GM20000 (cell line): ENCODE measurements around the gene OR52B4.
"Not testable (repeated sequence)": the region's sequence is repeated elsewhere in the genome, so short reads cannot be mapped to it uniquely, and the experiment has no call there.

ENCODE experiments used
- DNase-seq: peaks from one replicate; pipeline ENCODE4 v3.0.0; 2012; ENCODE audit warnings: low spot score
- CTCF ChIP-seq: IDR thresholded peaks from 2 replicates; pipeline ENCODE4 v1.5.1; 2012; ENCODE audit warnings: mild to moderate bottlenecking, control low read depth; ENCODE audit errors: extremely low read depth, missing control alignments

Gene OR52B4

GRCh38 chr11:4368286-4368685 lies at the start of gene OR52B4:
OR52B4 (minus strand) TSS chr11:4368386; CDS start chr11:4368295, 91 bp downstream.
- TF ChIP-seq CTCF, result no peak
- no peak for DNase-seq

GRCh38 chr11:4416816-4417215 lies 48.6 kb upstream of the OR52B4 start:
- no peak for TF ChIP-seq CTCF
- no peak for DNase-seq

- DNase-seq, result no peak
- no peak for TF ChIP-seq CTCF
Measured at GRCh38 chr11:4416306-4416705, 48.1 kb upstream of the OR52B4 start.

- not testable (repeated sequence) for DNase-seq
Measured at GRCh38 chr11:4406206-4406605, 38.0 kb upstream of the OR52B4 start.

- no peak for TF ChIP-seq CTCF
- no peak for DNase-seq
Measured at GRCh38 chr11:4393858-4394223, 25.7 kb upstream of the OR52B4 start.

GRCh38 chr11:4393209-4393857 lies 25.1 kb upstream of the OR52B4 start, which contains the start of gene TRIM21:
TRIM21 (minus strand) TSS chr11:4393702; CDS start chr11:4390409, 3,293 bp downstream.
- no peak for TF ChIP-seq CTCF
- peak; percentile 82 for DNase-seq

GRCh38 chr11:4388221-4388620 lies 20.0 kb upstream of the OR52B4 start:
- no peak for DNase-seq
- no peak for TF ChIP-seq CTCF
